Dermis blood vessel endothelial cell (primary cell): ENCODE results near the gene MYOG. TPM values are rescaled to one million over a fixed set of nuclear protein-coding genes. Genes with fewer than 3 reads are reported as not detected.

Source experiments
- DNase-seq: peaks from one replicate; pipeline ENCODE4 v3.0.0; 2010
- total RNA-seq: library from RNA; depleted of rRNA; stranded (reverse); fragments of >200 nt; gene quantifications from 2 replicates; pipeline ENCODE4 v1.2.3, GENCODE V29; 2014

MYOG gene
- total RNA-seq, 1 donor from 2014 or later, result not detected

DNA sequence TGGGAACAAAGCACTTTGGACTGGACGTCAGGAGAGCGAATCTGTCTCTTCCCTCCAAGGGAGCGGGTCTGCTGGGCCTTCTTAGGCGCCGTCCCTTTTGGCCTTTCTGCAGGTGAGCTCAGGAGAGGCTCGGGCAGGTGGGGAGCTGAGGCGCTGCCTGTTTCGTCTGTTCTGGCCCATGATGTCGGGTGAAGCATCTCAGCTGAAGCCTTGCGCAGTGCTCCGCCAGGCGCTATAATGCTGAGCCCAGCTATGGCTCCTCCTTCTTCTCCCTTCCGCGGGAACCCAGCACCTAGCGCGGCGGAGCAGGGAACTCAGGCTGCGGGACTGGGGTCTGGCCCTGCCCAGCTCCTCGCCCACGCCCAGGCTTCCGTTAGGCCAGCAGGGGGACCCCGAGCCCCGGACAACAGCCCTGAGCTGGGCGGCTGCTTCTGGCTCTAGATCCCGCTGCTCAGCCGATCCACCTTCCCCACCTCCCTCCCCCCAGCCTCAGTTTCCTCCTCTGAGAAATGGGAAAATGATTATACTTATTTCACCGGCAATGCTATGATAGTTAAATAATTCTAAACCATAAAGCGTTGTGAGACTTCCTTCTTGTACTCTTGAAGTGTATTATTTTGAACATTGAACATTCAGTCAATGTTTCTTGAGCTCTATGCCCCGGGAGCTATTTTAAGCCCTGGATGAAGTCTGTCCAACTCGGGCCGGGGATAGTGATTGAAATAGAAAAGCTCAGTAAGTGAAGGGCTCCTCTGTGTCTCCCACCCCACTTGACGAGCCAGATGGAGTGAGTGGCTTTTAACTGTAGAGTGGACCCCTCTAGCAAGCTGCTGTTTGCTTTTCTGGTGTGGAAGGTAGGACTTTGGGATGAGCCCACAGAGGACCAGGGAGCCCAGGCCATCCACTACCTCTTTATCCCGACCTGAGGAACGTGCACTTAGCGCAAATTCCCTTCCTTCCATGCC lies 32.1 kb upstream of the MYOG start:
- DNase-seq, result peak; percentile 67

GRCh38 chr1:203116091-203116820 lies 30.4 kb upstream of the MYOG start:
- no peak for DNase-seq

GRCh38 chr1:203114202-203114601 lies 28.4 kb upstream of the MYOG start:
- no peak for DNase-seq

DNA sequence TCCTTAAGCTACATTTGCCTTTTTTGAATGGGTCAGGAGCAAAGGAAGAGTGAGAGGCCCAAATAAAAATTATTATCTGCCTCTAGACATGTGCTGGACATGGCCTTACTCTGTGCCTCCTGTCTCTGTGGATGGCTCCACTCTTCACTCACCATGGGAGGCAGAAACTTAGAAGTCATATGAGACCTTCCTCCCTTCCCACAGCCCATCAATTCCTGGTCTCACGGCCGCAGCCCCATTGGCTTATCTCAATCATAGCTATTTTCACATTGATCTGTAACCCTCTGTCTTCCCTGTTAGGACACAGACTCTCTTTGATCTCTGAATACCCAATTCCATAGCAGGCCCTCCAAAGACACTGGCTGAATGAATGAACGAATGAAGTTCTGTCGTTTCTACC lies 27.5 kb upstream of the MYOG start:
- DNase-seq, result no peak

- no peak for DNase-seq
Observed at GRCh38 chr1:203112475-203112874, 26.7 kb upstream of the MYOG start.

DNA sequence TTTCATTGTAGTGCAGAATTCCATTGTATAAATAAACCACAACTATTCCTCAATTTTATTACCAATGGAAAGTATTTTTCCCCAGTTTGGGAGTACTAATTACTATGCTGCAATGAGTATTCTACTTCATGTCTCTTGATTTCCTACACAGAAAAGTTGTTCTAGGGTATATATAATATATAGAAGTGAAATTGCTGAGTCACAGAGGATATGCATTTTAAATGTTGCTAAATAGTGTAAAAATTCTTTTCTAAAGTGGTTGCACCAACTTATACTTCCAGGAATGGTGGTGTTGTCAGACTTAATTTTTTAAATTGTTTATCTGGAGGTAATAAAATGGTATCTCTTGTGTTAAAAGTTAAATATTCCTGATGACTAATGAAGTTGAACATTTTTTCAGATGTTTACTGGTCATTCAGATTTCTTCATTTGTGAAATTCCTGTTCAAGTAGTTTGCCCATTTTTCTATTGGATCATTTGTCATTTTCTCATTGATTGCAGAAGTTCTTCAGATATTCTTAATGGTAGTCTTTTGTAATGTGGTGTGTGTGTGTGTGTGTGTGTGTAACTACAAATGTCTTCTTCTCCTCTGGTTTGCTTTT lies 19.1 kb upstream of the MYOG start:
- DNase-seq, result no peak

DNA sequence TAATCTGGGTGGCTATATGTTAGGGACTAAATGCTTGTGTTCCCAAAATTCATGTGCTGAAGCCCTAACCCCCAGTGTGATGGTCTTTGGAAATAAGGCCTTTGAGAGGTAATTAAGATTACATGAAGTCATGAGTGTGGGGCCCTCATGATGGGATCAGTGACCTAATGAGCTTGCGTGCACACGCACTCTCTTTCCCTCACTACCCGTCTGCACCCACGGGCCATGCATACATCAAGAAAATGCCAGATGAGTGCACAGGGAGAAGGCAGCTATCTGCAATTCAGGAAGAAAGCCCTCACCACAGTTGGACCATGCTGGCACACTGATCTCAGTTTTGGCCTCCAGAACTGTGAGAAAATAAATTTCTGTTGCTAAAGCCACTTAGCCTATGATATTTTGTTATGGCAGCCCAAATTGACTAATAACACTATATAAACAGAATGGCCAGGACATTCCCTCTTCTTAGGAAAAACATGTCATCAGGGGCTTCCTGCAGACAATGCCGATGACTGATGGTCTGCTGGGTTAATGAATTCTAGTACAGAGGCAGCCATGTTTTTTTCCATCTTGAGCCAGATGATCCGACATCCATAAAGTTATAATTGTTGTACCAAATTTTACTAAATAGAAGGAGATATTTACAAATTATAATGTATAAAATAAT lies 18.1 kb upstream of the MYOG start:
- no peak for DNase-seq

DNA sequence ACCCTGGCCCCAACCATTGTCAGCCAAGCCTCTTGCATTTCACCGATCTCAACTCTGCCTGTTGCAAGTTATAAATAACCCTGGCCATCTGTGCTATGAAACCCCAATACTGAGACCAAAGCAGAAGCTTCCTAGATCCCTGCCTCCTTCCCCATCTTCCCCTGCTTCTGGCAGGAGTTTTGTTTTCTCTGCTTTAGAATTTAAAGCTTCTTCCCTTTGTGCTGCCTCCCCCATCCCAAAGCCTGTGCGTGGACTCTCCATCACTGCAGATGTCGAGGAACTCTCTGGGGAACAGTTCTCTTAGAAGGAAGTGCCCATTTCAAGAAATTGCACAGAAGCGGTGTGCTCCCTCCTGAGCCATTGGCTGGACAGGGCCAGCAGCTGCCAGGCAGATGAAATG lies 17.4 kb upstream of the MYOG start:
- no peak for DNase-seq

GRCh38 chr1:203101813-203102634 lies 16.2 kb upstream of the MYOG start:
- DNase-seq, result no peak

- no peak for DNase-seq
Observed at GRCh38 chr1:203100516-203100869, 14.7 kb upstream of the MYOG start.

DNA sequence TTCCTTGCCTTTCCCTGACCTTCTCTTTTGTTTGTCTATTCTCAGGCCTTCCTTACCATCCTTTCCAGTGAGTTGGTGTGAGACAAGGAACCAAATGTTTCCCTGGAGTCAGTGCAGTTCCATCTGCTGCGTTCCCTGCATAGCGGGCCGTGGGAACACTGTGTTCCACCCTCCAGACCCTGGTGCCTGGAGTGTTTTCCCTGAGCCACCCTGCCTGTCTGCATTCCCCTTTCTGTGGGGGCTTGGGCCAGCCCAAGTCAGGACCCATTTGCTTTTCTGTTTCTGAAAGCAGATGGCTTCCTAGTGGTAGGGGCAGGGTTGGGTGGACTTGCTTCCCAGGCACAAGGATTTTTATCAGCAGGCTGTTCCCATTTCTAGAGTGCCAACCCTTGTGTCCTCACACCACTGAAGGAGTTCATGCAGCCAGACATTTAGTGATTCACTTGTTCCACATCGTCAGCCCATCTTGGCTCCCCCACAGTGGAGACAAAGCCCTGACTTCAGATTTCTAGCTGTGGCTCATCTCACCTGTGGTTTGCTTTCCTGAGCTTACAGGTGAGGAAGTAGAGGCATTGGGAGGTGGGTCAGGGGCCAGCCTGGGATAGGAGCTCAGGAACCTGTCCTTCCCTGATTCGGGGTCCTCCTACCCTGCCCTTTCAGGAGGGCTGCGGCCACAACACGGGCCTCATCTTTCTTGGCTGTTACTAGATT lies 14.1 kb upstream of the MYOG start:
- DNase-seq, result no peak

GRCh38 chr1:203098914-203099520 lies 13.2 kb upstream of the MYOG start:
- DNase-seq, result no peak

GRCh38 chr1:203098445-203098844 lies 12.6 kb upstream of the MYOG start:
- DNase-seq, result no peak

- no peak for DNase-seq
Observed at GRCh38 chr1:203097001-203097400, 11.2 kb upstream of the MYOG start.

GRCh38 chr1:203096566-203096965 lies 10.8 kb upstream of the MYOG start:
- no peak for DNase-seq

GRCh38 chr1:203095061-203095690 lies 9.4 kb upstream of the MYOG start:
- no peak for DNase-seq

- DNase-seq, result no peak
Observed at GRCh38 chr1:203093754-203094410, 8.1 kb upstream of the MYOG start.

DNA sequence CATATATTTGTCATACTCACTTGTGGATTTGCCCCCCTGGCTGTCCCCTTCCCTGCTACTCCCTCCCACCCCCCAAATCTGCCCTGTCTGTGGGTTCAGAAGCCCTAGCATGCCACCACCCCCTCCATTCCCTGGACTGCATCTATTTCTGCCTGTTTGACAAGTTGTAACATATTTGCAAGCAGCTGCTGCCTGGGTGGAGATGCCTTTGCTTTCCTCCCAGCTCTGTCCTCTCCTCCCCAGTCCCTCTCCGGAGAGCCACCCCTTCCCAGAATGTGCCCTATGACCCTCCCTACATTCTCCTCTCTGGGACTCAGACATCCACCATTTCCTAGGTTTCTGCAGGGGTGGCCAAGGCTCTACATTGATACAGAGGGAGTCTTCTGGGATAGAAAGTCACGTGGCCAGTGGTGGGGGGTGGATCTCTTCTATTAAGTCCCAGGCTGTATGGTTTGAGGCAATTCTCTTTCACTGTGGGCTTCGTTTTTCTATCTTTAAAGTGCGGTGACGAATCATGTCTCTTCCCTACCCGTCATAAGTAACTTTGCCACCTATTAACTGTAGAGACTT lies 6.0 kb upstream of the MYOG start:
- DNase-seq, result no peak

- DNase-seq, result no peak
Observed at GRCh38 chr1:203091199-203091477, 5.3 kb upstream of the MYOG start.
